ENCODE results near the gene DERL2. TPM values are rescaled to one million over a fixed set of nuclear protein-coding genes. Genes with fewer than 3 reads are reported as not detected.

Gene DERL2
- total RNA-seq, 6 experiments from 2014 or later, result 31.2 to 47.9 (median 43.2) TPM

DNA sequence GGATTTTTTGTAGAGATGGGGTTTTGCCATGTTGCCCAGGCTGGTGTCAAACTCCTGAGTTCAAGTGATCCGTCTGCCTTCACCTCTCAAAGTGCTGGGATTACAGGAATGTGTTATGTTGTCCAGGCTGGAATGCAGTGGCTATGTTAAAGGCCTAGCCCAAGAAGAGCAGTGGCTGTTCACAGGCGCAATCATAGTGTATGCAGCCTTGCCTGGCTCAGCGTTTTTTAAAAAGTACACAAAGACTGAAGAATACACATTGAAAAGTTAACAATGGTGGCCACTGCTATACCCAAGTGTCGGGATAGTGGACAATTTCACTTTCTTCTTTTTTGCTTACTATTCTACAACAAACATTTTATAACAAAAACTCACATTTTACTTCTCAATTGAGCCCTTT is 7.0 kb downstream of the DERL2 start:
- ATAC-seq (no peak), DNase-seq (no peak)
- WGBS (ENCODE audit: insufficient coverage, low coverage, low lambda C conversion rate, missing lambda C conversion rate), result 85% methylated on average over 3 of the region's 4 CpGs
- Histone ChIP-seq H3K9me3 (no peaks in the 10 kb centered on the region), H3K4me3 (no peak overlapping the region), H3K27me3 (no peaks in the 10 kb centered on the region), H3K27ac (no peak overlapping the region), H3K36me3 (peaks cover 9 to 93% (median 38%) of the 10 kb centered on the region in 4 donors), H3K4me1 (peaks cover 0 to under 1% (median 0%) of the 10 kb centered on the region in 4 donors)
- intact Hi-C loops (cut with DNase I), result no loop called here
- no peak for TF ChIP-seq POLR2A (IDR thresholded peaks at IDR 0.05)
- TF ChIP-seq, protein P1, sequence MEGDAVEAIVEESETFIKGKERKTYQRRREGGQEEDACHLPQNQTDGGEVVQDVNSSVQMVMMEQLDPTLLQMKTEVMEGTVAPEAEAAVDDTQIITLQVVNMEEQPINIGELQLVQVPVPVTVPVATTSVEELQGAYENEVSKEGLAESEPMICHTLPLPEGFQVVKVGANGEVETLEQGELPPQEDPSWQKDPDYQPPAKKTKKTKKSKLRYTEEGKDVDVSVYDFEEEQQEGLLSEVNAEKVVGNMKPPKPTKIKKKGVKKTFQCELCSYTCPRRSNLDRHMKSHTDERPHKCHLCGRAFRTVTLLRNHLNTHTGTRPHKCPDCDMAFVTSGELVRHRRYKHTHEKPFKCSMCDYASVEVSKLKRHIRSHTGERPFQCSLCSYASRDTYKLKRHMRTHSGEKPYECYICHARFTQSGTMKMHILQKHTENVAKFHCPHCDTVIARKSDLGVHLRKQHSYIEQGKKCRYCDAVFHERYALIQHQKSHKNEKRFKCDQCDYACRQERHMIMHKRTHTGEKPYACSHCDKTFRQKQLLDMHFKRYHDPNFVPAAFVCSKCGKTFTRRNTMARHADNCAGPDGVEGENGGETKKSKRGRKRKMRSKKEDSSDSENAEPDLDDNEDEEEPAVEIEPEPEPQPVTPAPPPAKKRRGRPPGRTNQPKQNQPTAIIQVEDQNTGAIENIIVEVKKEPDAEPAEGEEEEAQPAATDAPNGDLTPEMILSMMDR (IDR thresholded peaks at IDR 0.05), result no peak

DNA sequence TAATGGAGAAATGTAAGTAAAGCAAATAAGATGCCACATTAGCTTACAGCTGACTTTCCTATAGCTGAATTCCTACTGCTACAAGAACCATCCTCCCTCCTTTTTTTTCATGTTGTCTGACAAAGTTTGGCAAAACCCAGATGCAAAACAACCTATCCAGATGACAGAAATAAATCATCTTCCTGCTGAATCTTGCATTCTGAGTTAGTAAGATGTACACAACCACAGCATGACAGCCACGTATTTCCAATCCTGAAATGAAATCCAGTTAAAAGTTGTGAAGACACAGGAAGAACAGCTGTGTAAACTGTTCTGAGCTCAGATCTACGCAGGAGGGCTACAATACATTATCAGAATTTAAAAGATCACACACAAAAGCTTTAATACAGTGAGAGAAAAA is 12.1 kb downstream of the DERL2 start:
- Histone ChIP-seq H3K9me3 (no peaks in the 10 kb centered on the region), H3K4me1 (no peaks in the 10 kb centered on the region), H3K36me3 (peaks cover 9 to 67% (median 25%) of the 10 kb centered on the region in 4 donors), H3K4me3 (no peak overlapping the region), H3K27me3 (no peaks in the 10 kb centered on the region), H3K27ac (no peak overlapping the region)
- intact Hi-C loops (cut with DNase I), result no loop called here
- WGBS (ENCODE audit: insufficient coverage, low coverage, low lambda C conversion rate, missing lambda C conversion rate), result 100% methylated on average over 2 of the region's 2 CpGs
- no peak for ATAC-seq
- DNase-seq, result no peak
- TF ChIP-seq, protein P1 (IDR thresholded peaks at IDR 0.05), result no peak
- no peak for TF ChIP-seq POLR2A (IDR thresholded peaks at IDR 0.05)

- DNase-seq, result no peak
- 81% methylated on average over 3 of the region's 3 CpGs for WGBS (ENCODE audit: insufficient coverage, low coverage, low lambda C conversion rate, missing lambda C conversion rate)
- intact Hi-C loops (cut with DNase I), result no loop called here
- no peak for ATAC-seq
- no peak overlapping the region for H3K4me3 ChIP-seq
- no peaks in the 10 kb centered on the region for H3K27me3 ChIP-seq
- H3K36me3 ChIP-seq, result peaks cover 5 to 53% (median 15%) of the 10 kb centered on the region in 4 donors
- TF ChIP-seq, protein P1 (IDR thresholded peaks at IDR 0.05), result no peak
- TF ChIP-seq POLR2A (IDR thresholded peaks at IDR 0.05), result no peak
- no peaks in the 10 kb centered on the region for H3K4me1 ChIP-seq
- H3K27ac ChIP-seq, result no peak overlapping the region
- no peaks in the 10 kb centered on the region for H3K9me3 ChIP-seq
These were observed 13.5 kb downstream of the DERL2 start for GRCh38 chr17:5472511-5472910.

- DNase-seq (no peak), ATAC-seq (peak; percentile 12 to 26 (median 20))
- intact Hi-C loops (cut with DNase I), result no loop called here
- H3K27me3 ChIP-seq, result no peaks in the 10 kb centered on the region
- WGBS (ENCODE audit: insufficient coverage, low coverage, low lambda C conversion rate, missing lambda C conversion rate), result 0% methylated on average over 13 of the region's 17 CpGs
- no peaks in the 10 kb centered on the region for H3K9me3 ChIP-seq
- peak overlapping the region in 2 of 3 donors; percentile 72 to 77 for H3K27ac ChIP-seq
- H3K36me3 ChIP-seq, result peaks cover 0 to 11% (median 6%) of the 10 kb centered on the region in 4 donors
- H3K4me3 ChIP-seq, result peak overlapping the region; percentile 90 to 99 (median 94)
- TF ChIP-seq, protein P1 (IDR thresholded peaks at IDR 0.05), result no peak
- no peak for TF ChIP-seq POLR2A (IDR thresholded peaks at IDR 0.05)
- H3K4me1 ChIP-seq, result peaks cover 0 to 36% (median 17%) of the 10 kb centered on the region in 4 donors
These were observed 17.9 kb downstream of the DERL2 start for GRCh38 chr17:5468075-5468473.

GRCh38 chr17:5467416-5467815 is 18.6 kb downstream of the DERL2 start:
- no peak overlapping the region for H3K27ac ChIP-seq
- no peak for TF ChIP-seq POLR2A (IDR thresholded peaks at IDR 0.05)
- TF ChIP-seq, protein P1 (IDR thresholded peaks at IDR 0.05), result no peak
- H3K4me3 ChIP-seq, result peak overlapping the region; percentile 90 to 99 (median 94)
- no peaks in the 10 kb centered on the region for H3K27me3 ChIP-seq
- 9% methylated on average over 7 of the region's 8 CpGs for WGBS (ENCODE audit: insufficient coverage, low coverage, low lambda C conversion rate, missing lambda C conversion rate)
- H3K9me3 ChIP-seq, result no peaks in the 10 kb centered on the region
- H3K36me3 ChIP-seq, result peaks cover 0 to 10% (median 6%) of the 10 kb centered on the region in 4 donors
- intact Hi-C loops (cut with DNase I), result no loop called here
- ATAC-seq (no peak), DNase-seq (no peak)
- H3K4me1 ChIP-seq, result peaks cover 0 to 36% (median 17%) of the 10 kb centered on the region in 4 donors
